GM23338 (cell line): ENCODE results near the gene SWT1. TPM values are rescaled to one million over a fixed set of nuclear protein-coding genes. Genes with fewer than 3 reads are reported as not detected.

Experiments used
- ATAC-seq: fragments of 200-7000 bp; cut with Tn5 transposase; 3 replicates; pipeline ENCODE4 v1.9.1; 2020
- DNase-seq: peaks from one replicate; pipeline ENCODE4 v3.0.0-alpha.2; 2015; ENCODE audit warnings: low spot score
- H2AFZ ChIP-seq: fragments of 200-600 bp; sonication (generic); 2 replicates; pipeline ENCODE4 v1.8.0; 2016; ENCODE audit warnings: antibody characterized with exemption, mild to moderate bottlenecking, moderate library complexity
- H3F3A ChIP-seq: fragments of 200-600 bp; sonication (generic); replicated peaks from 2 replicates; pipeline ENCODE4 v1.8.0; 2017; ENCODE audit warnings: antibody characterized with exemption, mixed run types, low read depth
- H3K27ac ChIP-seq: fragments of 200-600 bp; sonication (generic); 2 replicates; pipeline ENCODE4 v1.6.1; 2016; ENCODE audit warnings: low read depth
- H3K27me3 ChIP-seq: fragments of 200-600 bp; sonication (generic); 2 replicates; pipeline ENCODE4 v1.8.0; 2016; ENCODE audit warnings: mild to moderate bottlenecking, mixed run types, moderate library complexity; ENCODE audit not compliant: insufficient read depth
- H3K36me3 ChIP-seq: fragments of 200-600 bp; sonication (generic); 2 replicates; pipeline ENCODE4 v1.8.0; 2016; ENCODE audit warnings: mild to moderate bottlenecking; ENCODE audit not compliant: insufficient read depth
- H3K4me1 ChIP-seq: fragments of 200-600 bp; sonication (generic); 2 replicates; pipeline ENCODE4 v1.8.0; 2016; ENCODE audit warnings: mild to moderate bottlenecking, moderate library complexity; ENCODE audit not compliant: insufficient read depth
- H3K4me2 ChIP-seq: fragments of 200-600 bp; sonication (generic); 2 replicates; pipeline ENCODE4 v1.7.1; 2017; ENCODE audit warnings: mixed run types
- H3K4me3 ChIP-seq: fragments of 200-600 bp; sonication (generic); 2 replicates; pipeline ENCODE4 v1.6.1; 2016; ENCODE audit warnings: mixed run types
- H3K79me2 ChIP-seq: fragments of 200-600 bp; sonication (generic); replicated peaks from 2 replicates; pipeline ENCODE4 v1.8.0; 2017; ENCODE audit warnings: mild to moderate bottlenecking; ENCODE audit not compliant: insufficient read depth
- H3K9me2 ChIP-seq: fragments of 200-600 bp; sonication (generic); 2 replicates; pipeline ENCODE4 v1.8.0; 2017; ENCODE audit not compliant: insufficient read depth
- H4K20me1 ChIP-seq: fragments of 200-600 bp; sonication (generic); replicated peaks from 2 replicates; pipeline ENCODE4 v1.8.0; 2017; ENCODE audit warnings: mild to moderate bottlenecking; ENCODE audit not compliant: insufficient read depth
- H3K27ac Mint-ChIP-seq: 2 replicates; pipeline ENCODE4 v1.8.0; 2020; ENCODE audit warnings: inconsistent platforms, mild to moderate bottlenecking, moderate library complexity, mixed read lengths
- H3K27me3 Mint-ChIP-seq: 3 replicates; pipeline ENCODE4 v1.8.0; 2022; ENCODE audit warnings: low read depth, mild to moderate bottlenecking, moderate library complexity, mixed read lengths, inconsistent platforms; ENCODE audit not compliant: insufficient read depth, poor library complexity
- H3K36me3 Mint-ChIP-seq: 3 replicates; pipeline ENCODE4 v1.8.0; 2021; ENCODE audit warnings: low read depth, mild to moderate bottlenecking, inconsistent platforms, moderate library complexity, mixed read lengths
- H3K4me1 Mint-ChIP-seq: 3 replicates; pipeline ENCODE4 v1.8.0; 2020; ENCODE audit warnings: mild to moderate bottlenecking, inconsistent platforms, mixed read lengths
- H3K4me3 Mint-ChIP-seq: 3 replicates; pipeline ENCODE4 v1.8.0; 2021; ENCODE audit warnings: moderate library complexity, mild to moderate bottlenecking, inconsistent platforms, mixed read lengths
- H3K9me3 Mint-ChIP-seq: 3 replicates; pipeline ENCODE4 v1.8.0; 2020; ENCODE audit warnings: moderate library complexity, mild to moderate bottlenecking, inconsistent platforms, mixed read lengths
- CREB1 ChIP-seq: fragments of 250-450 bp; sonication (Bioruptor Pico); IDR thresholded peaks from 2 replicates; pipeline ENCODE4 v1.5.0; 2020; ENCODE audit warnings: low read depth, mild to moderate bottlenecking, moderate library complexity
- EZH2 ChIP-seq: fragments of 200-600 bp; sonication (generic); IDR thresholded peaks from one replicate; pipeline ENCODE4 v1.8.0; 2017; ENCODE audit warnings: antibody characterized with exemption, mild to moderate bottlenecking, low read depth; ENCODE audit not compliant: unreplicated experiment
- EZH2phosphoT487 ChIP-seq: fragments of 200-600 bp; sonication (generic); IDR thresholded peaks from one replicate; pipeline ENCODE4 v1.8.1; 2018; ENCODE audit warnings: antibody characterized with exemption; ENCODE audit not compliant: unreplicated experiment
- JUNB ChIP-seq: IDR thresholded peaks from one replicate; pipeline ENCODE4 v1.6.1; 2016; ENCODE audit warnings: antibody characterized with exemption; ENCODE audit not compliant: unreplicated experiment
- NANOG ChIP-seq: IDR thresholded peaks from 2 replicates; pipeline ENCODE4 v1.6.1; 2016; ENCODE audit warnings: antibody characterized with exemption, borderline replicate concordance
- POLR2AphosphoS5 ChIP-seq: IDR thresholded peaks from 2 replicates; pipeline ENCODE4 v1.6.1; 2016; ENCODE audit warnings: antibody characterized with exemption, low read depth
- polyA plus RNA-seq: library from polyadenylated mRNA; unstranded; fragments of >200 nt; fragmentation: Nextera tagmentation; extraction: Ambion mirVana; gene quantifications from 2 replicates; pipeline ENCODE4 v1.2.1, GENCODE V29; 2016
- total RNA-seq: library from RNA; depleted of rRNA; stranded (reverse); fragments of >200 nt; shearing (Covaris generic); gene quantifications from 2 replicates; pipeline ENCODE4 v1.2.3, GENCODE V29; 2014
- TF ChIP-seq, protein P1 (sequence below): IDR thresholded peaks from one replicate; pipeline ENCODE4 v1.6.1; 2018; ENCODE audit warnings: antibody characterized with exemption; ENCODE audit not compliant: unreplicated experiment
- TF ChIP-seq, protein P2 (sequence below): fragments of 250-450 bp; sonication (Bioruptor Pico); IDR thresholded peaks from 2 replicates; pipeline ENCODE4 v1.5.0; 2020; ENCODE audit warnings: mild to moderate bottlenecking, moderate library complexity
- TF ChIP-seq, protein P3 (sequence below): IDR thresholded peaks from 2 replicates; pipeline ENCODE4 v1.6.1; 2016; ENCODE audit warnings: antibody characterized with exemption

SWT1 gene
- total and polyA plus RNA-seq, 2 experiments from 2014 or later = 3.6 to 5.7 TPM

DNA sequence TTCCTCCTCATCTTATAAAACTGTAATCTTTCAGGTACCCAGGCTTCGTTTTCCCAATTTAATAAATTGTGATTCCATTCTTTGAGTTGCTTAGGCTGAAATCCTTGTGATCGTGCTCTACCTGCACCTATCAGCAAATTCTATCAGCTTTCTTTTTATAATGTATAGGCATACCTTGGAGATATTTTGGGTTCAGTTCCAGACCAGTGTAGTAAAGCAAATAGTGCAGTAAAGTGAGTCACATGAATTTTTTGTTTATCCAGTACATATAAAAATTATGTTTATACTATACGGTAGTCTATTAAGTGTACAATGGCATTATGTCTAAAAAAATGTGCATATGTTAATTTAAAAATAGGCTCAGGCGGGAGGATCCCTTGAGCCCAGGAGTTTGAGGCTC, 5.5 kb downstream of the SWT1 start (continued):
- TF ChIP-seq, protein P1, sequence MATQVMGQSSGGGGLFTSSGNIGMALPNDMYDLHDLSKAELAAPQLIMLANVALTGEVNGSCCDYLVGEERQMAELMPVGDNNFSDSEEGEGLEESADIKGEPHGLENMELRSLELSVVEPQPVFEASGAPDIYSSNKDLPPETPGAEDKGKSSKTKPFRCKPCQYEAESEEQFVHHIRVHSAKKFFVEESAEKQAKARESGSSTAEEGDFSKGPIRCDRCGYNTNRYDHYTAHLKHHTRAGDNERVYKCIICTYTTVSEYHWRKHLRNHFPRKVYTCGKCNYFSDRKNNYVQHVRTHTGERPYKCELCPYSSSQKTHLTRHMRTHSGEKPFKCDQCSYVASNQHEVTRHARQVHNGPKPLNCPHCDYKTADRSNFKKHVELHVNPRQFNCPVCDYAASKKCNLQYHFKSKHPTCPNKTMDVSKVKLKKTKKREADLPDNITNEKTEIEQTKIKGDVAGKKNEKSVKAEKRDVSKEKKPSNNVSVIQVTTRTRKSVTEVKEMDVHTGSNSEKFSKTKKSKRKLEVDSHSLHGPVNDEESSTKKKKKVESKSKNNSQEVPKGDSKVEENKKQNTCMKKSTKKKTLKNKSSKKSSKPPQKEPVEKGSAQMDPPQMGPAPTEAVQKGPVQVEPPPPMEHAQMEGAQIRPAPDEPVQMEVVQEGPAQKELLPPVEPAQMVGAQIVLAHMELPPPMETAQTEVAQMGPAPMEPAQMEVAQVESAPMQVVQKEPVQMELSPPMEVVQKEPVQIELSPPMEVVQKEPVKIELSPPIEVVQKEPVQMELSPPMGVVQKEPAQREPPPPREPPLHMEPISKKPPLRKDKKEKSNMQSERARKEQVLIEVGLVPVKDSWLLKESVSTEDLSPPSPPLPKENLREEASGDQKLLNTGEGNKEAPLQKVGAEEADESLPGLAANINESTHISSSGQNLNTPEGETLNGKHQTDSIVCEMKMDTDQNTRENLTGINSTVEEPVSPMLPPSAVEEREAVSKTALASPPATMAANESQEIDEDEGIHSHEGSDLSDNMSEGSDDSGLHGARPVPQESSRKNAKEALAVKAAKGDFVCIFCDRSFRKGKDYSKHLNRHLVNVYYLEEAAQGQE = no peak
- TF ChIP-seq EZH2phosphoT487 = no peak
- no peak for TF ChIP-seq NANOG

DNA sequence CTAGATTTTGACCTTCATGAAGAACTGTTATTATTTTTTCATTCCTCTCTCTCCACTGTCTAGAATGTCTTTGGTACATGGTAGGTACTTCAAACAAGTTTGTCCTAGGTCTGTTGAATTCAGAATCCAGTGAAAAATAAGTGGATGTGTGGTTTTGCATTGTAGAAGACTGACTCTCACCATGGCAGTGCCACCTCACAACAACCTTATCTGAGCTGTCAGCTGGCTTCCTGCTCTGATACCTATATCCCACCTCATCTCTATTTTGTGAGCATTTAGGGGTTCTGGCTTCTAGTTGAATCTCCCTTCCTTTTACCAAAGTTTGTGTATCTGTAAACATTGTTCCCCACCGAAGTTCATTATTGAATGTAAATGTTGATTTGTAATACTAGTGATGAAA, 9.1 kb downstream of the SWT1 start:
- Histone ChIP-seq H3K4me2 (no peak overlapping the region), H3K27ac (no peak overlapping the region), H2AFZ (no peak overlapping the region), H3K36me3 (no peaks in the 10 kb centered on the region), H3K4me1 (no peaks in the 10 kb centered on the region), H4K20me1 (no peaks in the 10 kb centered on the region), H3F3A (no peaks in the 10 kb centered on the region), H3K27me3 (no peaks in the 10 kb centered on the region), H3K79me2 (no peaks in the 10 kb centered on the region), H3K4me3 (no peak overlapping the region), H3K9me2 (no peaks in the 10 kb centered on the region)
- no peak overlapping the region for H3K4me3 Mint-ChIP-seq
- H3K36me3 Mint-ChIP-seq = no peaks in the 10 kb centered on the region
- no peaks in the 10 kb centered on the region for H3K27me3 Mint-ChIP-seq
- H3K9me3 Mint-ChIP-seq = no peaks in the 10 kb centered on the region
- no peaks in the 10 kb centered on the region; the same call in 2 of the 3 replicates for H3K4me1 Mint-ChIP-seq
- ATAC-seq (no peak), DNase-seq (no peak)
- no peak overlapping the region for H3K27ac Mint-ChIP-seq
- TF ChIP-seq EZH2phosphoT487 = no peak
- TF ChIP-seq, protein P1 = no peak
- no peak for TF ChIP-seq NANOG
- TF ChIP-seq EZH2 = no peak
- TF ChIP-seq POLR2AphosphoS5 = no peak
- TF ChIP-seq, protein P2, sequence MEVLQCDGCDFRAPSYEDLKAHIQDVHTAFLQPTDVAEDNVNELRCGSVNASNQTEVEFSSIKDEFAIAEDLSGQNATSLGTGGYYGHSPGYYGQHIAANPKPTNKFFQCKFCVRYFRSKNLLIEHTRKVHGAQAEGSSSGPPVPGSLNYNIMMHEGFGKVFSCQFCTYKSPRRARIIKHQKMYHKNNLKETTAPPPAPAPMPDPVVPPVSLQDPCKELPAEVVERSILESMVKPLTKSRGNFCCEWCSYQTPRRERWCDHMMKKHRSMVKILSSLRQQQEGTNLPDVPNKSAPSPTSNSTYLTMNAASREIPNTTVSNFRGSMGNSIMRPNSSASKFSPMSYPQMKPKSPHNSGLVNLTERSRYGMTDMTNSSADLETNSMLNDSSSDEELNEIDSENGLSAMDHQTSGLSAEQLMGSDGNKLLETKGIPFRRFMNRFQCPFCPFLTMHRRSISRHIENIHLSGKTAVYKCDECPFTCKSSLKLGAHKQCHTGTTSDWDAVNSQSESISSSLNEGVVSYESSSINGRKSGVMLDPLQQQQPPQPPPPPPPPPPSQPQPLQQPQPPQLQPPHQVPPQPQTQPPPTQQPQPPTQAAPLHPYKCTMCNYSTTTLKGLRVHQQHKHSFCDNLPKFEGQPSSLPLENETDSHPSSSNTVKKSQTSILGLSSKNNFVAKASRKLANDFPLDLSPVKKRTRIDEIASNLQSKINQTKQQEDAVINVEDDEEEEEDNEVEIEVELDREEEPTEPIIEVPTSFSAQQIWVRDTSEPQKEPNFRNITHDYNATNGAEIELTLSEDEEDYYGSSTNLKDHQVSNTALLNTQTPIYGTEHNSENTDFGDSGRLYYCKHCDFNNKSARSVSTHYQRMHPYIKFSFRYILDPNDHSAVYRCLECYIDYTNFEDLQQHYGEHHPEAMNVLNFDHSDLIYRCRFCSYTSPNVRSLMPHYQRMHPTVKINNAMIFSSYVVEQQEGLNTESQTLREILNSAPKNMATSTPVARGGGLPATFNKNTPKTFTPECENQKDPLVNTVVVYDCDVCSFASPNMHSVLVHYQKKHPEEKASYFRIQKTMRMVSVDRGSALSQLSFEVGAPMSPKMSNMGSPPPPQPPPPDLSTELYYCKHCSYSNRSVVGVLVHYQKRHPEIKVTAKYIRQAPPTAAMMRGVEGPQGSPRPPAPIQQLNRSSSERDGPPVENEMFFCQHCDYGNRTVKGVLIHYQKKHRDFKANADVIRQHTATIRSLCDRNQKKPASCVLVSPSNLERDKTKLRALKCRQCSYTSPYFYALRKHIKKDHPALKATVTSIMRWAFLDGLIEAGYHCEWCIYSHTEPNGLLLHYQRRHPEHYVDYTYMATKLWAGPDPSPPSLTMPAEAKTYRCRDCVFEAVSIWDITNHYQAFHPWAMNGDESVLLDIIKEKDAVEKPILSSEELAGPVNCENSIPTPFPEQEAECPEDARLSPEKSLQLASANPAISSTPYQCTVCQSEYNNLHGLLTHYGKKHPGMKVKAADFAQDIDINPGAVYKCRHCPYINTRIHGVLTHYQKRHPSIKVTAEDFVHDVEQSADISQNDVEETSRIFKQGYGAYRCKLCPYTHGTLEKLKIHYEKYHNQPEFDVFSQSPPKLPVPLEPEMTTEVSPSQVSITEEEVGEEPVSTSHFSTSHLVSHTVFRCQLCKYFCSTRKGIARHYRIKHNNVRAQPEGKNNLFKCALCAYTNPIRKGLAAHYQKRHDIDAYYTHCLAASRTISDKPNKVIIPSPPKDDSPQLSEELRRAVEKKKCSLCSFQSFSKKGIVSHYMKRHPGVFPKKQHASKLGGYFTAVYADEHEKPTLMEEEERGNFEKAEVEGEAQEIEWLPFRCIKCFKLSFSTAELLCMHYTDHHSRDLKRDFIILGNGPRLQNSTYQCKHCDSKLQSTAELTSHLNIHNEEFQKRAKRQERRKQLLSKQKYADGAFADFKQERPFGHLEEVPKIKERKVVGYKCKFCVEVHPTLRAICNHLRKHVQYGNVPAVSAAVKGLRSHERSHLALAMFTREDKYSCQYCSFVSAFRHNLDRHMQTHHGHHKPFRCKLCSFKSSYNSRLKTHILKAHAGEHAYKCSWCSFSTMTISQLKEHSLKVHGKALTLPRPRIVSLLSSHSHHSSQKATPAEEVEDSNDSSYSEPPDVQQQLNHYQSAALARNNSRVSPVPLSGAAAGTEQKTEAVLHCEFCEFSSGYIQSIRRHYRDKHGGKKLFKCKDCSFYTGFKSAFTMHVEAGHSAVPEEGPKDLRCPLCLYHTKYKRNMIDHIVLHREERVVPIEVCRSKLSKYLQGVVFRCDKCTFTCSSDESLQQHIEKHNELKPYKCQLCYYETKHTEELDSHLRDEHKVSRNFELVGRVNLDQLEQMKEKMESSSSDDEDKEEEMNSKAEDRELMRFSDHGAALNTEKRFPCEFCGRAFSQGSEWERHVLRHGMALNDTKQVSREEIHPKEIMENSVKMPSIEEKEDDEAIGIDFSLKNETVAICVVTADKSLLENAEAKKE (CRISPR knock-in tag) = no peak
- no peak for TF ChIP-seq CREB1 (CRISPR knock-in tag)
- TF ChIP-seq, protein P3, sequence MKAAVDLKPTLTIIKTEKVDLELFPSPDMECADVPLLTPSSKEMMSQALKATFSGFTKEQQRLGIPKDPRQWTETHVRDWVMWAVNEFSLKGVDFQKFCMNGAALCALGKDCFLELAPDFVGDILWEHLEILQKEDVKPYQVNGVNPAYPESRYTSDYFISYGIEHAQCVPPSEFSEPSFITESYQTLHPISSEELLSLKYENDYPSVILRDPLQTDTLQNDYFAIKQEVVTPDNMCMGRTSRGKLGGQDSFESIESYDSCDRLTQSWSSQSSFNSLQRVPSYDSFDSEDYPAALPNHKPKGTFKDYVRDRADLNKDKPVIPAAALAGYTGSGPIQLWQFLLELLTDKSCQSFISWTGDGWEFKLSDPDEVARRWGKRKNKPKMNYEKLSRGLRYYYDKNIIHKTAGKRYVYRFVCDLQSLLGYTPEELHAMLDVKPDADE = no peak
- TF ChIP-seq JUNB = no peak
